HFF-Myc (cell line): Measurements from ENCODE around the gene UBE2Q2.
"Not testable (repeated sequence)": the region's sequence is repeated elsewhere in the genome, so short reads cannot be mapped to it uniquely, and the experiment has no call there.

Experiments used
- DNase-seq: peaks from one replicate; pipeline ENCODE4 v3.0.0-alpha.2; 2011; ENCODE audit warnings: low read depth; ENCODE audit errors: extremely low read depth
- H3K4me3 ChIP-seq: replicated peaks from 2 replicates; pipeline ENCODE4 v1.5.1; 2011; ENCODE audit warnings: low read depth, mild to moderate bottlenecking, control low read depth, low read length
- CTCF ChIP-seq: IDR thresholded peaks from 2 replicates; pipeline ENCODE4 v1.5.1; 2012; ENCODE audit warnings: mild to moderate bottlenecking, low read depth, low read length, control low read depth; ENCODE audit errors: missing control alignments

UBE2Q2 gene

DNA sequence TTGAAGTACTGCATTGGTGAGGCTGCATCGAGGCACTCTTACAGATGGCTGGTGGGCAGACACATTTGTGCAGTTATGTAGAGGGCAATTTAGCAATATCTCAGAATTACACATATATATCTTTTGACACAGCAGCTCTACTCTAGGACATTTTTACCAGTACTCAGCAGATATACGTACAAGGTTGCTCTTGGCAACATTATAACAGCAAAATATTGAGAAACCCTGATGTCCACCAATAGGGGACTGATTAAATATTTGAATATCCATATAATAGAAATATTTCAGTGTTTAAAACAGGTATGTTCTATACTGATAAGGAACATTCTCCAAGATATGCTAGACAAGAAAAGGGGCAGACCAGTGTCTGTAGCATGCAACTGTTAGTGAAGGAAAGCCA, 52.5 kb downstream of the UBE2Q2 start:
- TF ChIP-seq CTCF, result no peak
- no peak overlapping the region for H3K4me3 ChIP-seq
- no peak for DNase-seq

DNA sequence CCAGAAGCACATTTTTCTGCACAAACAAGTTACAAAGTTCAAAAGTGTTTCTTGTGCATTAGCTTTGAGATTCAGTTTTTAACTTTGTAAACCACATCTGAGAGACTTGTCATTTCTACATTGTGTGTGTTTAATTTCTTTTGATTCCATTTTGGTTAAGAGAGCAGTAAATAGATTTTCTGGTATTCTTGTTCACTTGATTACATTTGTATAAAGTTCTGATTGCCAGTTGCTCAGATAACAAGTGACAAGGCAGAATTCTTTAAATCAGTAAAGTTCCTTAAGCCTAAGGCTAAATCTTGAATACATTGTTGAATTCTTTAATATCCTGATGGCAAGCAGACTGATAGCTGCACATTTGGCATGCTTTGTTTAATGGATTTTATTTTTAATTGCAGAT, 57.3 kb downstream of the UBE2Q2 start:
- no peak overlapping the region for H3K4me3 ChIP-seq
- TF ChIP-seq CTCF, result no peak
- DNase-seq, result no peak

DNA sequence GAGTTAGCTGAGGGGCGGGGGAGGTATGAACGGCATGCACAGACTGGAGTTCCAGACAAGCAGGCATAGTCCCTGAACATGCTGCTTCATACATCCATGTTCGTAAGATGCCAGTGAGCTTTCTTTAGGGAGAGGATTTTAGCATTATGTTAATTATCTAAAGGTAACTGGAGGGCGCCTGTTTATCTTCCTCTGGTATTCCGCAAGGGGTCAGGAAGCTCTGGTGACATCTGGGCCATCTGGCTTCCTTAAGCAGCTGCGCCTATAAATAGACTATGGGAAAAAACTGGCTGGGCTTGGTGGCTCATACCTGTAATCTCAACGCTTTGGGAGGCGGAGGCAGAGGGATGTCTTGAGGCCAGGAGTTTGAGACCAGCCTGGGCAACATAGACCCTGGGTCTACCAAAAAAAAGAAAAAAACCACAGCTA, 58.9 kb downstream of the UBE2Q2 start:
- no peak overlapping the region for H3K4me3 ChIP-seq
- no peak for DNase-seq
- TF ChIP-seq CTCF, result no peak

- DNase-seq, result peak; percentile 71
- peak within 1 kb of the TSS; percentile 96 for H3K4me3 ChIP-seq
- no peak for TF ChIP-seq CTCF
Measured at GRCh38 chr15:75903331-75904239, 60.3 kb downstream of the UBE2Q2 start, which contains the start of gene FBXO22. FBXO22 (plus strand) TSS chr15:75903878; CDS start chr15:75903964, 86 bp downstream.

DNA sequence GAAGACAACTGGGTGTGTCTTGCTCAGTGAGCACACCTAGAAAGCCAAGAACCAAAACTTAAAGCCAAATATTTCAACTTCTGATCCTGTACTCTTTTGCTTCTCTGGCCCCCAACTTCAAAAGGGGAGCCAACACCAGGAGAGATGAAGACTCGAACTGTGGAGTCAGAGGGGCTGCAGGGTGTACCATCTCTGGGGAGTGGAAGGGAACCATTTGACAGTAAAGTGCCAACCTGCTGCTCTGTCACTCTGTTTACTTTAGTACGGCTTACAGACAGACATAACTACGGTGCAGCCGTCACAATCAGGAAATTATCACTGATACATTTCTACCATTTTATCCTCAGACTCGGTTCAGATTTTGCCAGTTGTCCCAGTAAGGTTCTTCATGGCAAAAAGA, 62.0 kb downstream of the UBE2Q2 start:
- no peak for TF ChIP-seq CTCF
- H3K4me3 ChIP-seq, result peak overlapping the region; percentile 96
- no peak for DNase-seq

- H3K4me3 ChIP-seq, result not testable (repeated sequence)
Measured at GRCh38 chr15:75910355-75910754, 67.1 kb downstream of the UBE2Q2 start.

GRCh38 chr15:75916978-75917377, 73.7 kb downstream of the UBE2Q2 start:
- no peak for DNase-seq
- no peak for TF ChIP-seq CTCF

More at GRCh38 chr15:75910355-75910754, 67.1 kb downstream of the UBE2Q2 start:
- not testable (repeated sequence) for DNase-seq

More at GRCh38 chr15:75916978-75917377, 73.7 kb downstream of the UBE2Q2 start:
- H3K4me3 ChIP-seq, result no peak overlapping the region
